ENCODE results near the gene LENG8. TPM values are rescaled to one million over a fixed set of nuclear protein-coding genes. Genes with fewer than 3 reads are reported as not detected.

Gene LENG8
- polyA plus RNA-seq, 1 donor from 2014 or later = 24.2 TPM

DNA sequence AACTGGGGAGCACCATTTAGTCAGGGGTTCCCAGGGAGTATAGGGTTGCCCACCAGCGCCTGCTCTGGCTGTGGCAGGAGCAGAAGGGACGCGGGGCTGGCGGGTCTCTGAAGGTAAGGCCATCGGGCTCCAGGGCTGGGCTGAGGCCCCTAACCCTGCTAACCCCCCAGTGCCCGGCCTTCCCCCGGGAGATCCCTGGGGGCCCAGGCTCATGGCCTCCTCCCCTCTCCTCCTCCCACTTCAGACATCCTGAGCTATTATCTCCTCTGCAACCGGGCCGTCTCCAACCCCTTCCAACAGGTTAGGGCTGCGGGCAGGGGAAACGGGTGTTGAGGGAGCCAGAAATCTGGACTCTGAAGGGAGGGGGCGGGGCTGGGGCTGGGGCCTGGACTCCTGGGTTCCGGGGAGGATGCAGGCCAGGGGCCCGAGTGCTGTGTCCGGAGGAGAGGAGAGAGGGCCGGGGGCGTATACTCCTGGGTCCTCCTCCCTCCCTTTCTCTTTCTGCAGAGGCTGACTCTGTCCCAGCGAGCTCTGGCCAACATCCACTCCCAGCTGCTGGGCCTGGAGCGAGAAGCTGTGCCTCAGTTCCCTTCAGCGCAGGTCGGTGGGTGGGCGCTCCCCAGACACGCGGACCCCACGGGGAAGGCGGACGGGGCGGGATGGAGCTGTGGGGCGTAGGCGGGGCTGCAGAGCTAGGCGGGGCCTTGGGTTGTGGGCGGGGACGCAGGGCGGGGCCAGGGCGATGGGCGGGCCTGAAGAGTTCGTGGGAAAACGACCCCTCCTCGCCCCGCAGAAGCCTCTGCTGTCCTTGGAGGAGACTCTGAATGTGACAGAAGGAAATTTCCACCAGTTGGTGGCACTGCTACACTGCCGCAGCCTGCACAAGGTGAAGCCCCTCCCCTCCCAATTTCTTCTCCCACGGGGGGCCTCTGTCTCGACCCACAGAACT, 18.4 kb upstream of the LENG8 start:
- no peak overlapping the region for H2AFZ ChIP-seq (ENCODE audit: low read depth, low read length)
- H3K4me3 ChIP-seq (ENCODE audit: low read length) = no peak overlapping the region
- no peaks in the 10 kb centered on the region for H4K20me1 ChIP-seq (ENCODE audit: insufficient read depth)
- H3K27ac ChIP-seq (ENCODE audit: low read length) = no peak overlapping the region
- H3K9ac ChIP-seq (ENCODE audit: low read length) = no peak overlapping the region
- no peaks in the 10 kb centered on the region for H3K9me2 ChIP-seq (ENCODE audit: insufficient read depth, low read length)
- no peak overlapping the region for H3K4me2 ChIP-seq (ENCODE audit: low read length)
- H3K79me2 ChIP-seq (replicated peaks; ENCODE audit: insufficient read depth, low read length) = no peaks in the 10 kb centered on the region
- H3K36me3 ChIP-seq (ENCODE audit: insufficient read depth, low read length) = no peaks in the 10 kb centered on the region
- TF ChIP-seq, protein P1, sequence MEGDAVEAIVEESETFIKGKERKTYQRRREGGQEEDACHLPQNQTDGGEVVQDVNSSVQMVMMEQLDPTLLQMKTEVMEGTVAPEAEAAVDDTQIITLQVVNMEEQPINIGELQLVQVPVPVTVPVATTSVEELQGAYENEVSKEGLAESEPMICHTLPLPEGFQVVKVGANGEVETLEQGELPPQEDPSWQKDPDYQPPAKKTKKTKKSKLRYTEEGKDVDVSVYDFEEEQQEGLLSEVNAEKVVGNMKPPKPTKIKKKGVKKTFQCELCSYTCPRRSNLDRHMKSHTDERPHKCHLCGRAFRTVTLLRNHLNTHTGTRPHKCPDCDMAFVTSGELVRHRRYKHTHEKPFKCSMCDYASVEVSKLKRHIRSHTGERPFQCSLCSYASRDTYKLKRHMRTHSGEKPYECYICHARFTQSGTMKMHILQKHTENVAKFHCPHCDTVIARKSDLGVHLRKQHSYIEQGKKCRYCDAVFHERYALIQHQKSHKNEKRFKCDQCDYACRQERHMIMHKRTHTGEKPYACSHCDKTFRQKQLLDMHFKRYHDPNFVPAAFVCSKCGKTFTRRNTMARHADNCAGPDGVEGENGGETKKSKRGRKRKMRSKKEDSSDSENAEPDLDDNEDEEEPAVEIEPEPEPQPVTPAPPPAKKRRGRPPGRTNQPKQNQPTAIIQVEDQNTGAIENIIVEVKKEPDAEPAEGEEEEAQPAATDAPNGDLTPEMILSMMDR (IDR thresholded peaks at IDR 0.05; ENCODE audit: poor library complexity, severe bottlenecking) = no peak
- TF ChIP-seq POLR2AphosphoS5 (IDR thresholded peaks at IDR 0.05) = no peak
- no peak for TF ChIP-seq RAD21 (conservative IDR thresholded peaks at IDR 0.05)
- no peak for TF ChIP-seq EZH2 (IDR thresholded peaks at IDR 0.05; ENCODE audit: borderline replicate concordance, insufficient read depth, low read length, poor library complexity, severe bottlenecking)
- no peak for TF ChIP-seq TAF1 (IDR thresholded peaks at IDR 0.05; ENCODE audit: low read depth)
- no peak for TF ChIP-seq EP300 (conservative IDR thresholded peaks at IDR 0.05; ENCODE audit: poor library complexity, severe bottlenecking)
- TF ChIP-seq, protein P2, sequence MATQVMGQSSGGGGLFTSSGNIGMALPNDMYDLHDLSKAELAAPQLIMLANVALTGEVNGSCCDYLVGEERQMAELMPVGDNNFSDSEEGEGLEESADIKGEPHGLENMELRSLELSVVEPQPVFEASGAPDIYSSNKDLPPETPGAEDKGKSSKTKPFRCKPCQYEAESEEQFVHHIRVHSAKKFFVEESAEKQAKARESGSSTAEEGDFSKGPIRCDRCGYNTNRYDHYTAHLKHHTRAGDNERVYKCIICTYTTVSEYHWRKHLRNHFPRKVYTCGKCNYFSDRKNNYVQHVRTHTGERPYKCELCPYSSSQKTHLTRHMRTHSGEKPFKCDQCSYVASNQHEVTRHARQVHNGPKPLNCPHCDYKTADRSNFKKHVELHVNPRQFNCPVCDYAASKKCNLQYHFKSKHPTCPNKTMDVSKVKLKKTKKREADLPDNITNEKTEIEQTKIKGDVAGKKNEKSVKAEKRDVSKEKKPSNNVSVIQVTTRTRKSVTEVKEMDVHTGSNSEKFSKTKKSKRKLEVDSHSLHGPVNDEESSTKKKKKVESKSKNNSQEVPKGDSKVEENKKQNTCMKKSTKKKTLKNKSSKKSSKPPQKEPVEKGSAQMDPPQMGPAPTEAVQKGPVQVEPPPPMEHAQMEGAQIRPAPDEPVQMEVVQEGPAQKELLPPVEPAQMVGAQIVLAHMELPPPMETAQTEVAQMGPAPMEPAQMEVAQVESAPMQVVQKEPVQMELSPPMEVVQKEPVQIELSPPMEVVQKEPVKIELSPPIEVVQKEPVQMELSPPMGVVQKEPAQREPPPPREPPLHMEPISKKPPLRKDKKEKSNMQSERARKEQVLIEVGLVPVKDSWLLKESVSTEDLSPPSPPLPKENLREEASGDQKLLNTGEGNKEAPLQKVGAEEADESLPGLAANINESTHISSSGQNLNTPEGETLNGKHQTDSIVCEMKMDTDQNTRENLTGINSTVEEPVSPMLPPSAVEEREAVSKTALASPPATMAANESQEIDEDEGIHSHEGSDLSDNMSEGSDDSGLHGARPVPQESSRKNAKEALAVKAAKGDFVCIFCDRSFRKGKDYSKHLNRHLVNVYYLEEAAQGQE (IDR thresholded peaks at IDR 0.05; ENCODE audit: borderline replicate concordance) = no peak
- TF ChIP-seq MXI1 (conservative IDR thresholded peaks at IDR 0.05; ENCODE audit: poor library complexity, severe bottlenecking) = no peak
- TF ChIP-seq SMC3 (conservative IDR thresholded peaks at IDR 0.05; ENCODE audit: poor library complexity) = no peak
- H3K9me3 ChIP-seq (ENCODE audit: low read length) = no peaks in the 10 kb centered on the region
- H3F3A ChIP-seq (ENCODE audit: insufficient read depth, low read length, poor library complexity, severe bottlenecking) = no peaks in the 10 kb centered on the region
- H3K27me3 ChIP-seq (ENCODE audit: insufficient read depth, low read depth, low read length) = no peaks in the 10 kb centered on the region

DNA sequence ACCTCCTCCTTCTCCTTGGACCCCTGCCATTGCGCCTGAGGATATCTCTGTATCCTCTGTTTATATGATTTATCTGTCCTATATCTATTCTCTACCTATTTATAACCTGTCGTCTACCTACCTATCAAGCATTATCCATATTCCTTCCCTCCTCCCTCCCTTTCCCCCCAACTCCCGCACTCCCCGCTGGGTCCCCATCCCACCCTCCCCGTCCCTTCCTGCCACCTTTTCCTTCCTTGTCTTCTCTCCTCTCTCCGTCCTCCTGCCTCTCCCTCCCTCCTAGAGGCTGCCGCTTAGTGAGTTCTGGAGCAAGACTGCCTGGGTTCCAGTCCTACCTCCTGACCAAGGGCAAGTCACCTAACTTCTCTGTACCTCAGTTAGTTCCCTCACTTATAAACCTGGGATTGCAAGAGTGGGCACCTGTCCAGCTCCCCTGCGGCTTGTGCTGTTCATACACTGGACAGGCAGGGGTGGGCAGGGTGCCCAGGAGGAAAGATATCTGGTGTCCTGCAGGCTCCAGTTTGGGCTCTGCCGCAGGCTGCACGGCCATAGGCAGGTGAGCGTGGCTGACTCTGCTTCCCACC, 17.7 kb upstream of the LENG8 start:
- Histone ChIP-seq H3K4me3 (ENCODE audit: low read length) (no peak overlapping the region), H3K9me2 (ENCODE audit: insufficient read depth, low read length) (no peaks in the 10 kb centered on the region), H3K36me3 (ENCODE audit: insufficient read depth, low read length) (no peaks in the 10 kb centered on the region), H3K27ac (ENCODE audit: low read length) (no peak overlapping the region), H3K79me2 (replicated peaks; ENCODE audit: insufficient read depth, low read length) (no peaks in the 10 kb centered on the region), H2AFZ (ENCODE audit: low read depth, low read length) (no peak overlapping the region), H3K27me3 (ENCODE audit: insufficient read depth, low read depth, low read length) (no peaks in the 10 kb centered on the region), H3K4me2 (ENCODE audit: low read length) (no peak overlapping the region), H3K9ac (ENCODE audit: low read length) (no peak overlapping the region), H3F3A (ENCODE audit: insufficient read depth, low read length, poor library complexity, severe bottlenecking) (no peaks in the 10 kb centered on the region), H3K9me3 (ENCODE audit: low read length) (no peaks in the 10 kb centered on the region), H4K20me1 (ENCODE audit: insufficient read depth) (no peaks in the 10 kb centered on the region)
- TF ChIP-seq RAD21 (conservative IDR thresholded peaks at IDR 0.05) (no peak), POLR2AphosphoS5 (IDR thresholded peaks at IDR 0.05) (no peak), EP300 (conservative IDR thresholded peaks at IDR 0.05; ENCODE audit: poor library complexity, severe bottlenecking) (no peak), MXI1 (conservative IDR thresholded peaks at IDR 0.05; ENCODE audit: poor library complexity, severe bottlenecking) (no peak), SMC3 (conservative IDR thresholded peaks at IDR 0.05; ENCODE audit: poor library complexity) (no peak), EZH2 (IDR thresholded peaks at IDR 0.05; ENCODE audit: borderline replicate concordance, insufficient read depth, low read length, poor library complexity, severe bottlenecking) (no peak), TAF1 (IDR thresholded peaks at IDR 0.05; ENCODE audit: low read depth) (no peak)
- TF ChIP-seq, protein P1 (IDR thresholded peaks at IDR 0.05; ENCODE audit: poor library complexity, severe bottlenecking) = no peak
- TF ChIP-seq, protein P2 (IDR thresholded peaks at IDR 0.05; ENCODE audit: borderline replicate concordance) = no peak
